H9 (cell line): ENCODE results near the gene AKIRIN2. TPM values are rescaled to one million over a fixed set of nuclear protein-coding genes. Genes with fewer than 3 reads are reported as not detected.

Experiments
- DNase-seq: peaks from one replicate; pipeline ENCODE4 v3.0.0-alpha.2; 2017
- H2AFZ ChIP-seq: one replicate; pipeline ENCODE4 v1.6.1; 2013; ENCODE audit warnings: mild to moderate bottlenecking, low read length, control low read depth, moderate library complexity
- H2AK5ac ChIP-seq: 2 replicates; pipeline ENCODE4 v1.6.1; 2013; ENCODE audit warnings: low read length, control low read depth, mixed read lengths; ENCODE audit not compliant: insufficient read length
- H2BK120ac ChIP-seq: one replicate; pipeline ENCODE4 v1.6.1; 2013; ENCODE audit warnings: low read depth, mild to moderate bottlenecking, low read length, control low read depth, inconsistent platforms; ENCODE audit not compliant: poor library complexity, severe bottlenecking
- H2BK12ac ChIP-seq: 2 replicates; pipeline ENCODE4 v1.6.1; 2013; ENCODE audit warnings: low read length, control low read depth, mixed read lengths, low read depth; ENCODE audit not compliant: insufficient read length
- H2BK15ac ChIP-seq: 2 replicates; pipeline ENCODE4 v1.6.1; 2013; ENCODE audit warnings: low read depth, low read length, control low read depth
- H2BK20ac ChIP-seq: one replicate; pipeline ENCODE4 v1.6.1; 2013; ENCODE audit warnings: low read depth, mild to moderate bottlenecking, low read length, control low read depth, inconsistent platforms; ENCODE audit not compliant: poor library complexity, severe bottlenecking
- H2BK5ac ChIP-seq: 2 replicates; pipeline ENCODE4 v1.6.1; 2013; ENCODE audit warnings: low read length, control low read depth, mixed read lengths; ENCODE audit not compliant: insufficient read length
- H3K14ac ChIP-seq: 2 replicates; pipeline ENCODE4 v1.6.1; 2013; ENCODE audit warnings: low read length, control low read depth; ENCODE audit not compliant: insufficient read depth
- H3K18ac ChIP-seq: 2 replicates; pipeline ENCODE4 v1.6.1; 2013; ENCODE audit warnings: low read depth, mild to moderate bottlenecking, mixed read lengths, low read length, control low read depth; ENCODE audit not compliant: insufficient read length
- H3K23ac ChIP-seq: 2 replicates; pipeline ENCODE4 v1.6.1; 2013; ENCODE audit warnings: low read length, control low read depth, mixed read lengths, low read depth; ENCODE audit not compliant: insufficient read length
- H3K23me2 ChIP-seq: 2 replicates; pipeline ENCODE4 v1.6.1; 2013; ENCODE audit warnings: low read depth, mild to moderate bottlenecking, mixed read lengths, low read length, control low read depth; ENCODE audit not compliant: insufficient read length, poor library complexity, severe bottlenecking
- H3K27ac ChIP-seq: 2 replicates; pipeline ENCODE4 v1.5.1; 2013; ENCODE audit warnings: low read length, control low read depth, mixed read lengths, low read depth; ENCODE audit not compliant: insufficient read length
- H3K27me3 ChIP-seq: 2 replicates; pipeline ENCODE4 v1.6.1; 2013; ENCODE audit warnings: low read length, control low read depth, inconsistent platforms; ENCODE audit not compliant: insufficient read depth
- H3K4ac ChIP-seq: 2 replicates; pipeline ENCODE4 v1.6.1; 2013; ENCODE audit warnings: low read depth, mild to moderate bottlenecking, control low read depth, inconsistent platforms, low read length, moderate library complexity
- H3K4me1 ChIP-seq: 2 replicates; pipeline ENCODE4 v1.6.1; 2013; ENCODE audit warnings: low read length, control low read depth, inconsistent platforms; ENCODE audit not compliant: insufficient read depth
- H3K4me2 ChIP-seq: 2 replicates; pipeline ENCODE4 v1.6.1; 2013; ENCODE audit warnings: low read length, control low read depth, mixed read lengths; ENCODE audit not compliant: insufficient read length, insufficient read depth
- H3K56ac ChIP-seq: 2 replicates; pipeline ENCODE4 v1.6.1; 2013; ENCODE audit warnings: low read depth, mild to moderate bottlenecking, mixed read lengths, low read length, control low read depth; ENCODE audit not compliant: insufficient read length
- H3K79me1 ChIP-seq: 2 replicates; pipeline ENCODE4 v1.6.1; 2013; ENCODE audit warnings: low read depth, mild to moderate bottlenecking, moderate library complexity, low read length, control low read depth, inconsistent platforms; ENCODE audit not compliant: insufficient read depth, poor library complexity, severe bottlenecking
- H3K79me2 ChIP-seq: 2 replicates; pipeline ENCODE4 v1.6.1; 2013; ENCODE audit warnings: low read length, control low read depth, inconsistent platforms; ENCODE audit not compliant: insufficient read depth
- H3K9ac ChIP-seq: 2 replicates; pipeline ENCODE4 v1.6.1; 2013; ENCODE audit warnings: low read length, control low read depth, mixed read lengths; ENCODE audit not compliant: insufficient read length; ENCODE audit errors: extremely low read depth
- H3K9me3 ChIP-seq: one replicate; pipeline ENCODE4 v1.6.1; 2013; ENCODE audit warnings: low read depth, low read length, inconsistent platforms; ENCODE audit not compliant: control insufficient read depth
- H3T11ph ChIP-seq: one replicate; pipeline ENCODE4 v1.6.1; 2013; ENCODE audit warnings: mild to moderate bottlenecking, low read length, control low read depth, inconsistent platforms
- H4K20me1 ChIP-seq: one replicate; pipeline ENCODE4 v1.6.1; 2013; ENCODE audit not compliant: control insufficient read depth, insufficient read length, insufficient read depth
- H4K5ac ChIP-seq: 2 replicates; pipeline ENCODE4 v1.6.1; 2013; ENCODE audit warnings: low read depth, mild to moderate bottlenecking, mixed read lengths, low read length, control low read depth; ENCODE audit not compliant: insufficient read length
- H4K8ac ChIP-seq: replicated peaks from 2 replicates; pipeline ENCODE4 v1.6.1; 2013; ENCODE audit warnings: low read length, control low read depth, mixed read lengths, low read depth; ENCODE audit not compliant: insufficient read length
- H4K91ac ChIP-seq: 2 replicates; pipeline ENCODE4 v1.6.1; 2013; ENCODE audit warnings: low read depth, mild to moderate bottlenecking, moderate library complexity, mixed read lengths, low read length, control low read depth; ENCODE audit not compliant: insufficient read length
- H3K27ac Mint-ChIP-seq, 3 experiments: 2 replicates in 2 of 3; 3 replicates in 1 of 3; pipeline ENCODE4 v1.8.0; 2020 to 2021; ENCODE audit warnings: mixed read lengths in 3 of 3, mild to moderate bottlenecking in 1 of 3, moderate library complexity in 1 of 3
- H3K27me3 Mint-ChIP-seq: 2 replicates; pipeline ENCODE4 v1.8.0; 2021; ENCODE audit warnings: low read depth, mild to moderate bottlenecking, moderate library complexity, mixed read lengths
- H3K36me3 Mint-ChIP-seq, 3 experiments: 2 replicates in 2 of 3; 3 replicates in 1 of 3; pipeline ENCODE4 v1.8.0; 2020 to 2021; ENCODE audit warnings: low read depth in 3 of 3, mixed read lengths in 3 of 3; ENCODE audit not compliant: insufficient read depth in 1 of 3
- H3K4me1 Mint-ChIP-seq, 2 experiments: 2 replicates each; pipeline ENCODE4 v1.8.0; 2020; ENCODE audit warnings: mixed read lengths in 2 of 2
- H3K4me3 Mint-ChIP-seq, 2 experiments: 2 replicates in 1 of 2; 3 replicates in 1 of 2; pipeline ENCODE4 v1.8.0; 2020 to 2021; ENCODE audit warnings: mild to moderate bottlenecking in 2 of 2, mixed read lengths in 2 of 2, moderate library complexity in 1 of 2
- H3K9me3 Mint-ChIP-seq, 2 experiments: 2 replicates in 1 of 2; 3 replicates in 1 of 2; pipeline ENCODE4 v1.8.0; 2020; ENCODE audit warnings: mild to moderate bottlenecking in 2 of 2, mixed read lengths in 2 of 2, moderate library complexity in 1 of 2
- WGBS: extraction: QIAGEN DNeasy Blood & Tissue Kit; methylation state at CpG from one replicate; pipeline ENCODE4 v1.1.7; 2013; ENCODE audit warnings: missing lambda C conversion rate, low lambda C conversion rate, mixed read lengths; ENCODE audit not compliant: insufficient read length; ENCODE audit errors: extremely low coverage; 5-methylcytosine and 5-hydroxymethylcytosine counted together
- total RNA-seq: library from RNA; stranded (reverse); gene quantifications from 2 replicates; pipeline ENCODE4 v1.2.1, GENCODE V29; 2021
- TF ChIP-seq, protein P1 (sequence below): fragments of 200-600 bp; sonication (generic); conservative IDR thresholded peaks from 3 replicates; pipeline ENCODE4 v1.8.0; 2021; ENCODE audit warnings: antibody characterized with exemption, mild to moderate bottlenecking

The AKIRIN2 gene
- total RNA-seq, 1 experiment from 2014 or later, result 75.7 TPM

- no peak overlapping the region for H3K27ac ChIP-seq
- TF ChIP-seq, protein P1, sequence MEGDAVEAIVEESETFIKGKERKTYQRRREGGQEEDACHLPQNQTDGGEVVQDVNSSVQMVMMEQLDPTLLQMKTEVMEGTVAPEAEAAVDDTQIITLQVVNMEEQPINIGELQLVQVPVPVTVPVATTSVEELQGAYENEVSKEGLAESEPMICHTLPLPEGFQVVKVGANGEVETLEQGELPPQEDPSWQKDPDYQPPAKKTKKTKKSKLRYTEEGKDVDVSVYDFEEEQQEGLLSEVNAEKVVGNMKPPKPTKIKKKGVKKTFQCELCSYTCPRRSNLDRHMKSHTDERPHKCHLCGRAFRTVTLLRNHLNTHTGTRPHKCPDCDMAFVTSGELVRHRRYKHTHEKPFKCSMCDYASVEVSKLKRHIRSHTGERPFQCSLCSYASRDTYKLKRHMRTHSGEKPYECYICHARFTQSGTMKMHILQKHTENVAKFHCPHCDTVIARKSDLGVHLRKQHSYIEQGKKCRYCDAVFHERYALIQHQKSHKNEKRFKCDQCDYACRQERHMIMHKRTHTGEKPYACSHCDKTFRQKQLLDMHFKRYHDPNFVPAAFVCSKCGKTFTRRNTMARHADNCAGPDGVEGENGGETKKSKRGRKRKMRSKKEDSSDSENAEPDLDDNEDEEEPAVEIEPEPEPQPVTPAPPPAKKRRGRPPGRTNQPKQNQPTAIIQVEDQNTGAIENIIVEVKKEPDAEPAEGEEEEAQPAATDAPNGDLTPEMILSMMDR, result no peak
Measured at GRCh38 chr6:87641065-87641692, 60.9 kb downstream of the AKIRIN2 start.

More at GRCh38 chr6:87641065-87641692, 60.9 kb downstream of the AKIRIN2 start:
- no peak overlapping the region for H3K56ac ChIP-seq
- H2BK12ac ChIP-seq, result no peak overlapping the region
- H3K9ac ChIP-seq, result no peak overlapping the region
- H3K36me3 Mint-ChIP-seq, result peaks cover 10 to 38% (median 35%) of the 10 kb centered on the region in 3 experiments
- H4K91ac ChIP-seq, result no peak overlapping the region
- no peak overlapping the region for H3K18ac ChIP-seq
- no peak overlapping the region for H3K14ac ChIP-seq
- H3K9me3 ChIP-seq, result no peaks in the 10 kb centered on the region
- no peak overlapping the region for H3T11ph ChIP-seq
- no peak overlapping the region for H4K5ac ChIP-seq
- H3K9me3 Mint-ChIP-seq, result no peaks in the 10 kb centered on the region
- no peaks in the 10 kb centered on the region for H3K27me3 Mint-ChIP-seq
- H4K8ac ChIP-seq, result no peak overlapping the region
- no peak overlapping the region for H2BK5ac ChIP-seq
- peaks cover 5 to 15% of the 10 kb centered on the region in 2 experiments for H3K4me1 Mint-ChIP-seq
- H3K27ac Mint-ChIP-seq, result no peak overlapping the region
- no peak overlapping the region for H3K4me3 Mint-ChIP-seq
- no peak overlapping the region for H3K23ac ChIP-seq
- H2BK120ac ChIP-seq, result no peak overlapping the region
- no CpG with 5 or more reads among the region's 1 CpG for WGBS
- no peaks in the 10 kb centered on the region for H3K79me1 ChIP-seq
- no peaks in the 10 kb centered on the region for H3K4me1 ChIP-seq
- no peak overlapping the region for H3K4me2 ChIP-seq
- H3K4ac ChIP-seq, result no peak overlapping the region
- H4K20me1 ChIP-seq, result no peaks in the 10 kb centered on the region
- no peak overlapping the region for H2BK20ac ChIP-seq
- H3K27me3 ChIP-seq, result no peaks in the 10 kb centered on the region
- DNase-seq, result no peak
- no peak overlapping the region for H2AFZ ChIP-seq
- H3K79me2 ChIP-seq, result no peaks in the 10 kb centered on the region
- H3K23me2 ChIP-seq, result no peaks in the 10 kb centered on the region
- H2AK5ac ChIP-seq, result no peak overlapping the region
- no peak overlapping the region for H2BK15ac ChIP-seq
